ENCODE data around the gene FCN2.

Gene FCN2

GRCh38 chr9:134909511-134910481 is 29.2 kb downstream of the FCN2 start:
- DNase-seq (ENCODE audit: low read depth, low spot score) = no peak

- DNase-seq (ENCODE audit: low read depth, low spot score) = no peak
Measured at GRCh38 chr9:134912126-134912840, 31.7 kb downstream of the FCN2 start.

- no peak for DNase-seq (ENCODE audit: low read depth, low spot score)
Measured at GRCh38 chr9:134913041-134913712, 32.6 kb downstream of the FCN2 start.

GRCh38 chr9:134913713-134914500 is 33.3 kb downstream of the FCN2 start:
- DNase-seq (ENCODE audit: low read depth, low spot score) = no peak

GRCh38 chr9:134914501-134914834 is 33.9 kb downstream of the FCN2 start:
- DNase-seq (ENCODE audit: low read depth, low spot score) = no peak

GRCh38 chr9:134915046-134915985 is 34.7 kb downstream of the FCN2 start:
- DNase-seq (ENCODE audit: low read depth, low spot score) = no peak

GRCh38 chr9:134916161-134916665 is 35.6 kb downstream of the FCN2 start:
- DNase-seq (ENCODE audit: low read depth, low spot score) = no peak

GRCh38 chr9:134917431-134918373 is 37.1 kb downstream of the FCN2 start, which contains the start of gene FCN1:
TSS of gene FCN1 (minus strand) at chr9:134917912. CDS start at chr9:134917871, 41 bp downstream.
- DNase-seq (ENCODE audit: low read depth, low spot score) = no peak

GRCh38 chr9:134918646-134919045 is 38.0 kb downstream of the FCN2 start:
- no peak for DNase-seq (ENCODE audit: low read depth, low spot score)

GRCh38 chr9:134919303-134919702 is 38.7 kb downstream of the FCN2 start:
- DNase-seq (ENCODE audit: low read depth, low spot score) = no peak

- no peak for DNase-seq (ENCODE audit: low read depth, low spot score)
Measured at GRCh38 chr9:134922066-134922931, 41.7 kb downstream of the FCN2 start.

GRCh38 chr9:134922932-134923240 is 42.3 kb downstream of the FCN2 start:
- no peak for DNase-seq (ENCODE audit: low read depth, low spot score)

- DNase-seq (ENCODE audit: low read depth, low spot score) = no peak
Measured at GRCh38 chr9:134923466-134923865, 42.9 kb downstream of the FCN2 start.

GRCh38 chr9:134925011-134925511 is 44.5 kb downstream of the FCN2 start:
- no peak for DNase-seq (ENCODE audit: low read depth, low spot score)

GRCh38 chr9:134928436-134929192 is 48.0 kb downstream of the FCN2 start:
- DNase-seq (ENCODE audit: low read depth, low spot score) = no peak

- DNase-seq (ENCODE audit: low read depth, low spot score) = no peak
Measured at GRCh38 chr9:134929193-134930158, 48.9 kb downstream of the FCN2 start.
